DLD1 (cell line): ENCODE data around the gene UGT1A10.
"Not testable (repeated sequence)": the region's sequence is repeated elsewhere in the genome, so short reads cannot be mapped to it uniquely, and the experiment has no call there.

Experiments used
- in situ Hi-C: cut with HindIII; loops from 2 replicates; pipeline ENCODE4 v1.10.0; 2017; ENCODE audit warnings: low sequenced_read_pairs

The UGT1A10 gene

GRCh38 chr2:233691443-233692433, 55.5 kb downstream of the UGT1A10 start:
- in situ Hi-C loops = no loop called here

GRCh38 chr2:233692648-233693047, 56.4 kb downstream of the UGT1A10 start, which contains the start of gene UGT1A6:
TSS of gene UGT1A6 (plus strand) at chr2:233692890. CDS start at chr2:233693005, 115 bp downstream.
- in situ Hi-C loops = no loop called here

- in situ Hi-C loops = no loop called here
Observed at GRCh38 chr2:233693963-233694362, 57.7 kb downstream of the UGT1A10 start.

GRCh38 chr2:233698740-233699139, 62.5 kb downstream of the UGT1A10 start:
- in situ Hi-C loops = no loop called here

- in situ Hi-C loops = no loop called here
Observed at GRCh38 chr2:233699424-233700027, 63.3 kb downstream of the UGT1A10 start.

- in situ Hi-C loops = no loop called here
Observed at GRCh38 chr2:233700028-233700635, 63.9 kb downstream of the UGT1A10 start.

- in situ Hi-C loops = not testable (repeated sequence)
Observed at GRCh38 chr2:233700842-233701241, 64.6 kb downstream of the UGT1A10 start.

GRCh38 chr2:233702238-233702637, 66.0 kb downstream of the UGT1A10 start:
- in situ Hi-C loops = no loop called here

GRCh38 chr2:233705911-233706506, 69.8 kb downstream of the UGT1A10 start:
- in situ Hi-C loops = no loop called here

GRCh38 chr2:233706720-233707119, 70.5 kb downstream of the UGT1A10 start:
- in situ Hi-C loops = no loop called here

- in situ Hi-C loops = no loop called here
Observed at GRCh38 chr2:233707940-233708644, 71.8 kb downstream of the UGT1A10 start.

- in situ Hi-C loops = no loop called here
Observed at GRCh38 chr2:233708942-233709341, 72.7 kb downstream of the UGT1A10 start.

- in situ Hi-C loops = no loop called here
Observed at GRCh38 chr2:233711312-233712008, 75.2 kb downstream of the UGT1A10 start.

GRCh38 chr2:233712611-233713261, 76.5 kb downstream of the UGT1A10 start, which contains the start of gene UGT1A5:
TSS of gene UGT1A5 (plus strand) at chr2:233712907. CDS start at chr2:233712992, 85 bp downstream.
- in situ Hi-C loops = no loop called here

GRCh38 chr2:233713262-233713615, 77.0 kb downstream of the UGT1A10 start:
- in situ Hi-C loops = no loop called here

- in situ Hi-C loops = no loop called here
Observed at GRCh38 chr2:233714121-233714520, 77.9 kb downstream of the UGT1A10 start.

- in situ Hi-C loops = no loop called here
Observed at GRCh38 chr2:233718552-233718951, 82.3 kb downstream of the UGT1A10 start, which contains the start of gene UGT1A4. TSS of gene UGT1A4 (plus strand) at chr2:233718736. CDS start at chr2:233718821, 85 bp downstream.

- in situ Hi-C loops = no loop called here
Observed at GRCh38 chr2:233728723-233729301, 92.6 kb downstream of the UGT1A10 start, which contains the start of gene UGT1A3. TSS of gene UGT1A3 (plus strand) at chr2:233729042. CDS start at chr2:233729127, 85 bp downstream.
